Esophagus squamous epithelium (tissue), 5 donors: ENCODE results near the gene TMEM131L. TPM values are rescaled to one million over a fixed set of nuclear protein-coding genes. Genes with fewer than 3 reads are reported as not detected.

Experiments
- DNase-seq: peaks from one replicate; lab custom pipeline; 2025; lab: John Stamatoyannopoulos, UW
- H3K27ac ChIP-seq, 4 donors: fragments of 200-600 bp; sonication (generic); one replicate each; pipeline ENCODE4 v1.5.1; 2016 to 2019; ENCODE audit warnings: mild to moderate bottlenecking in 1 of 4
- H3K27me3 ChIP-seq, 4 donors: fragments of 200-600 bp; sonication (generic); 1 replicate in 3 of 4; 2 replicates in 1 of 4; pipeline versions ENCODE4 v1.5.1 to v1.6.0; 2017 to 2021; ENCODE audit warnings: antibody characterized with exemption in 1 of 4
- H3K36me3 ChIP-seq, 3 donors: fragments of 200-600 bp; sonication (generic); one replicate each; pipeline ENCODE4 v1.5.1; 2016 to 2019
- H3K4me1 ChIP-seq, 3 donors: fragments of 200-600 bp; sonication (generic); one replicate each; pipeline ENCODE4 v1.5.1; 2017 to 2019
- H3K4me3 ChIP-seq, 4 donors: fragments of 200-600 bp; sonication (generic); 1 replicate in 3 of 4; 2 replicates in 1 of 4; pipeline ENCODE4 v1.5.1; 2016 to 2019; ENCODE audit warnings: mild to moderate bottlenecking in 2 of 4, moderate library complexity in 1 of 4
- H3K9me3 ChIP-seq, 3 donors: fragments of 200-600 bp; sonication (generic); one replicate each; pipeline ENCODE4 v1.5.1; 2016 to 2019
- POLR2A ChIP-seq, 4 donors: fragments of 450-650 bp; IDR thresholded peaks; one replicate each; pipeline ENCODE4 v1.6.1; 2017; ENCODE audit warnings: antibody characterized with exemption in 4 of 4, mild to moderate bottlenecking in 4 of 4, moderate library complexity in 3 of 4
- WGBS, 2 donors: methylation state at CpG; one replicate each; pipeline ENCODE4 v1.1.5; 2018; 5-methylcytosine and 5-hydroxymethylcytosine counted together
- intact Hi-C: fragments of 100-400 bp; cut with DNase I; formaldehyde crosslinking; loops from one replicate; pipeline ENCODE4 v1.15.0; 2022
- total RNA-seq, 4 donors: library from RNA; depleted of rRNA; stranded (reverse); fragments of >200 nt; gene quantifications; one replicate each; pipeline ENCODE4 v1.1.0, GENCODE V29; 2016
- TF ChIP-seq, protein P1 (sequence below), 6 experiments: fragments of 450-650 bp in 4 of 6; fragments of 200-600 bp in 2 of 6; sonication (generic) in 2 of 6; IDR thresholded peaks; one replicate each; pipeline ENCODE4 v1.5.1; 2016 to 2019; ENCODE audit warnings: antibody characterized with exemption in 6 of 6, mild to moderate bottlenecking in 4 of 6, moderate library complexity in 4 of 6
- donor health status: DM: yes; HTN: yes; CAD: no.

Gene TMEM131L
- total RNA-seq, 4 donors from 2014 or later = 9.2 to 14.7 (median 12.4) TPM

GRCh38 chr4:153649572-153649991, 183.4 kb downstream of the TMEM131L start:
- DNase-seq = no peak
- 59 to 61% methylated on average over 6 of the region's 6 CpGs for WGBS, 2 donors
- intact Hi-C loops = no loop called here
- no peak overlapping the region for H3K4me3 ChIP-seq
- H3K27ac ChIP-seq = no peak overlapping the region
- TF ChIP-seq POLR2A (IDR thresholded peaks at IDR 0.05) = no peak
- TF ChIP-seq, protein P1, sequence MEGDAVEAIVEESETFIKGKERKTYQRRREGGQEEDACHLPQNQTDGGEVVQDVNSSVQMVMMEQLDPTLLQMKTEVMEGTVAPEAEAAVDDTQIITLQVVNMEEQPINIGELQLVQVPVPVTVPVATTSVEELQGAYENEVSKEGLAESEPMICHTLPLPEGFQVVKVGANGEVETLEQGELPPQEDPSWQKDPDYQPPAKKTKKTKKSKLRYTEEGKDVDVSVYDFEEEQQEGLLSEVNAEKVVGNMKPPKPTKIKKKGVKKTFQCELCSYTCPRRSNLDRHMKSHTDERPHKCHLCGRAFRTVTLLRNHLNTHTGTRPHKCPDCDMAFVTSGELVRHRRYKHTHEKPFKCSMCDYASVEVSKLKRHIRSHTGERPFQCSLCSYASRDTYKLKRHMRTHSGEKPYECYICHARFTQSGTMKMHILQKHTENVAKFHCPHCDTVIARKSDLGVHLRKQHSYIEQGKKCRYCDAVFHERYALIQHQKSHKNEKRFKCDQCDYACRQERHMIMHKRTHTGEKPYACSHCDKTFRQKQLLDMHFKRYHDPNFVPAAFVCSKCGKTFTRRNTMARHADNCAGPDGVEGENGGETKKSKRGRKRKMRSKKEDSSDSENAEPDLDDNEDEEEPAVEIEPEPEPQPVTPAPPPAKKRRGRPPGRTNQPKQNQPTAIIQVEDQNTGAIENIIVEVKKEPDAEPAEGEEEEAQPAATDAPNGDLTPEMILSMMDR (IDR thresholded peaks at IDR 0.05) = peak in 1 of 6 experiments; percentile 26
- H3K9me3 ChIP-seq = peaks cover 0 to 3% (median 0%) of the 10 kb centered on the region in 3 donors
- H3K27me3 ChIP-seq = no peaks in the 10 kb centered on the region
- H3K4me1 ChIP-seq = peaks cover 0 to 15% (median 0%) of the 10 kb centered on the region in 3 donors
- H3K36me3 ChIP-seq = no peaks in the 10 kb centered on the region

DNA sequence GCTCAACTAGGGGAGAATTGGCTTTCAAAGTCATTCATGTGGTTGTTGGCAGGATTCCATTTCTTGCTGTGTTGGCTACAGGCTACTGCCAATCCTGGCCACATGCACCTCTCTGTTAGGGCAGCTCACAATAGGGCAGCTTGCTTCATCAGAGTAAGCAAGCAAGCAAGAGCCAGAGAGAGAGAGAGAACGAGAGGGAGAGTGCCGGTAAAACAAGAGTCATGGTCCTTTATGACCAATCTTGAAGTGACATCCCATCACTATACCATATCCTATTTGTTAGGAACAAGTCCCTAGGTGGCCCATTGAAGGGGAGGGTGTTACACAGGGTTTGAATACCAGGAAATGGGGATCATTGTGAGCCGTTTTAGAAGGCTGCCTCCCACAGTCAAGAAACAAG, 185.0 kb downstream of the TMEM131L start:
- Histone ChIP-seq H3K27me3 (no peaks in the 10 kb centered on the region), H3K4me1 (peaks cover 0 to 21% (median 0%) of the 10 kb centered on the region in 3 donors), H3K9me3 (no peaks in the 10 kb centered on the region), H3K27ac (peak overlapping the region; percentile 49 to 75 (median 60)), H3K36me3 (no peaks in the 10 kb centered on the region), H3K4me3 (no peak overlapping the region)
- WGBS, 2 donors = 54 to 60% methylated on average over 3 of the region's 3 CpGs
- no peak for DNase-seq
- intact Hi-C loops = no loop called here
- TF ChIP-seq POLR2A (IDR thresholded peaks at IDR 0.05) = no peak
- TF ChIP-seq, protein P1 (IDR thresholded peaks at IDR 0.05) = no peak

DNA sequence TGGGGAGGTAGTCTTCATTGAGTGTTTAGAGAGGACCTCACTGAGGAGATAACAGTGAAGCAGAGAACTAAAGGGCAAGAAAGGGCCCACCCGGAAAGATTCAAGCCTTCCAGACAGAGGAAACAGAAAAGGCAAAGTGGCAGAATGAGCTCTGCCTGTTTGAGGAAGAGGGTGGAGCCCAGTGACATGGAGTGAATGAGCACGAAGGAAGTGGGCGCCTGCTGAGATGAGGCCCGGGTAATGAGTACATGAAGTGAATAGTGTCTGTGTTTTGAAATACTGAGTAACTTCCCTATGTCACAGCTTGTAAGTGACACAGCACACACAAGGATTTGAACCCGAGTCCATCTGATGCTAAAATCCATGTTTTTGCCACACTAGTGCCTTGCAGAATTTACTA, 185.4 kb downstream of the TMEM131L start:
- intact Hi-C loops = no loop called here
- DNase-seq = peak; percentile 10
- H3K9me3 ChIP-seq = no peaks in the 10 kb centered on the region
- no peaks in the 10 kb centered on the region for H3K27me3 ChIP-seq
- H3K4me3 ChIP-seq = no peak overlapping the region
- no peak for TF ChIP-seq POLR2A (IDR thresholded peaks at IDR 0.05)
- TF ChIP-seq, protein P1 (IDR thresholded peaks at IDR 0.05) = no peak
- WGBS, 2 donors = 58 to 62% methylated on average over 5 of the region's 5 CpGs
- peaks cover 0 to 25% (median 0%) of the 10 kb centered on the region in 3 donors for H3K4me1 ChIP-seq
- no peaks in the 10 kb centered on the region for H3K36me3 ChIP-seq
- peak overlapping the region; percentile 49 to 81 (median 60) for H3K27ac ChIP-seq

DNA sequence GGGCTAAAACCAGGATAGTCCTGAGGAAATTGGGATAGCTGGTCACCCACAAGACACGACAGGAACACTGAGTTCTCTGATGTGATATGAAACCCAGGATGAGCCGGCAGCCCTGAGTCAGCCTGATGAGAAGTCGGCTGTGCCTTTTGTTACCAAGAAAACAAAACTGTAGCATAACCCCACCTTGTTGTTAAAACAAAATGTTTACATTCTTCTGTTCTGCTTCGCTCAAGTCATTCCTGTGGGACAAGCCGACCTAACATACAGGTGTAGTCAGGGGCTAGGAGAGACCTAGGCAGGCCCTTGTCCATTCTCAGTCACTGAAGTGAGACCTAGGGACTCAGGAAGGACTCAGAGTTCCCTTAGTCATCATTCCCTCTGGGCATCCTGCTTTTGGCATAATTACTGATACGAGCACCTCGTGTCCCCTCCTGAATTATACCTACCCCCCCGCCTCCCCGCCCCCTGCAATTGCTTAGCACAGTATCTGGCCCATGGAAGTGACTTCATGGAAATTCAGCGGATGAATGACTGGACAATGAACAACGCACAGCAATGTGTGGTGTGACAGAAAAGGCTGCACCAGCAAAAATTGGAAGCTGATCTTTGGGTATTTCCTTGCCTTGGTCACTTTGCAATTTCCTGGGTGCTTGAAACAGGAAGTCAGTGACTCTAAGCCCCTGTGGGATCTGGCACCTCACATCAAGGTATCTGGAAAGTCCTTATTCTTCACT, 186.1 kb downstream of the TMEM131L start:
- intact Hi-C loops = no loop called here
- no peak for TF ChIP-seq POLR2A (IDR thresholded peaks at IDR 0.05)
- TF ChIP-seq, protein P1 (IDR thresholded peaks at IDR 0.05) = no peak
- Histone ChIP-seq H3K27me3 (no peaks in the 10 kb centered on the region), H3K36me3 (no peaks in the 10 kb centered on the region), H3K27ac (peak overlapping the region; percentile 49 to 81 (median 60)), H3K9me3 (no peaks in the 10 kb centered on the region), H3K4me1 (peaks cover 0 to 26% (median 0%) of the 10 kb centered on the region in 3 donors), H3K4me3 (no peak overlapping the region)
- WGBS, 2 donors = 46 to 70% methylated on average over 9 to 11 of the region's 11 CpGs
- no peak for DNase-seq

GRCh38 chr4:153655002-153655541, 188.9 kb downstream of the TMEM131L start:
- H3K9me3 ChIP-seq = no peaks in the 10 kb centered on the region
- no peak for DNase-seq
- H3K4me1 ChIP-seq = peaks cover 0 to 26% (median 0%) of the 10 kb centered on the region in 3 donors
- 52 to 55% methylated on average over 3 of the region's 4 CpGs for WGBS, 2 donors
- H3K36me3 ChIP-seq = no peaks in the 10 kb centered on the region
- intact Hi-C loops = no loop called here
- TF ChIP-seq, protein P1 (IDR thresholded peaks at IDR 0.05) = no peak
- TF ChIP-seq POLR2A (IDR thresholded peaks at IDR 0.05) = no peak
- no peak overlapping the region for H3K4me3 ChIP-seq
- no peaks in the 10 kb centered on the region for H3K27me3 ChIP-seq
- peak overlapping the region in 3 of 4 donors; percentile 15 to 59 (median 29) for H3K27ac ChIP-seq
